EL (cell line): ENCODE measurements around the gene LYG2.
"Not testable (repeated sequence)": the region's sequence is repeated elsewhere in the genome, so short reads cannot be mapped to it uniquely, and the experiment has no call there.

ENCODE experiments used
- DNase-seq: peaks from one replicate; pipeline ENCODE4 v3.0.0-alpha.2; 2016

LYG2 gene

GRCh38 chr2:99200076-99200800, 55.2 kb downstream of the LYG2 start:
- DNase-seq, result no peak

- DNase-seq, result no peak
Measured at GRCh38 chr2:99198103-99198841, 57.2 kb downstream of the LYG2 start.

DNA sequence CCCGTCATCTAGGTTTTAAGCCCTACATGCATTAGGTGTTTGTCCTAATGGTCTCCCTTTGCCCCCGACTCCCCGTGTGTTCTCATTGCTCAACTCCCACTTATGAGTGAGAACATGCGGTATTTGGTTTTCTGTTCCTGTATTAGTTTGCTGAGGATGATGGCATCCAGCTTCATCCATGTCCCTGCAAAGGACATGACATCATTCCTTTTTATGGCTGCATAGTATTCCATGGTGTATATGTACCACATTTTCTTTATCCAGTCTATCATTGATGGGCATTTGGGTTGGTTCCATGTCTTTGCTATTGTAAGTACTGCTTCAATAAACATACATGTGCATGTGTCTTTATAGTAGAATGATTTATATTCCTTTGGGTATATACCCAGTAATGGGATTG, 63.1 kb downstream of the LYG2 start:
- DNase-seq, result not testable (repeated sequence)
